Lower lobe of right lung (tissue), 2 donors: ENCODE measurements around the gene CATSPERD. TPM values are rescaled to one million over a fixed set of nuclear protein-coding genes. Genes with fewer than 3 reads are reported as not detected.

Experiments used
- ATAC-seq, 2 donors: fragments of 200-7000 bp; cut with Tn5 transposase; one replicate each; pipeline ENCODE4 v1.9.1; 2020 to 2022; ENCODE audit warnings: mild to moderate bottlenecking in 2 of 2, moderate library complexity in 2 of 2
- DNase-seq: peaks from one replicate; pipeline ENCODE4 v3.0.0-alpha.2; 2020
- H3K27ac ChIP-seq: fragments of 200-600 bp; one replicate; pipeline ENCODE4 v1.8.0; 2022
- H3K27me3 ChIP-seq: fragments of 200-600 bp; one replicate; pipeline ENCODE4 v1.8.0; 2022; ENCODE audit warnings: low read depth
- H3K36me3 ChIP-seq: fragments of 200-600 bp; one replicate; pipeline ENCODE4 v1.8.0; 2022; ENCODE audit warnings: mild to moderate bottlenecking
- H3K4me1 ChIP-seq: fragments of 200-600 bp; one replicate; pipeline ENCODE4 v1.8.0; 2022
- H3K4me3 ChIP-seq: fragments of 200-600 bp; one replicate; pipeline ENCODE4 v1.8.0; 2022; ENCODE audit warnings: mild to moderate bottlenecking
- H3K9me3 ChIP-seq: fragments of 200-600 bp; one replicate; pipeline ENCODE4 v1.8.0; 2022
- CTCF ChIP-seq: fragments of 200-600 bp; IDR thresholded peaks from one replicate; pipeline ENCODE4 v1.8.0; 2022; ENCODE audit warnings: antibody characterized with exemption, mild to moderate bottlenecking
- intact Hi-C: fragments of 100-400 bp; cut with DNase I; formaldehyde crosslinking; loops from one replicate; pipeline ENCODE4 v1.11.0; 2022
- long read RNA-seq: library from polyadenylated mRNA; unstranded; transcript quantifications from one replicate; pipeline ENCODE4 v2.0.0, GENCODE V29; 2021
- total RNA-seq: library from RNA; stranded (reverse); fragmentation: NEBNext Ultra II Directional; extraction: Animal tissue kit (Norgen Biotek cat#: 25700); gene quantifications from one replicate; pipeline ENCODE4 v1.2.1, GENCODE V29; 2021
- donor health status: DM: no; HTN: yes; CAD: no; lungs with severe emphysema.

Gene CATSPERD, protein sequence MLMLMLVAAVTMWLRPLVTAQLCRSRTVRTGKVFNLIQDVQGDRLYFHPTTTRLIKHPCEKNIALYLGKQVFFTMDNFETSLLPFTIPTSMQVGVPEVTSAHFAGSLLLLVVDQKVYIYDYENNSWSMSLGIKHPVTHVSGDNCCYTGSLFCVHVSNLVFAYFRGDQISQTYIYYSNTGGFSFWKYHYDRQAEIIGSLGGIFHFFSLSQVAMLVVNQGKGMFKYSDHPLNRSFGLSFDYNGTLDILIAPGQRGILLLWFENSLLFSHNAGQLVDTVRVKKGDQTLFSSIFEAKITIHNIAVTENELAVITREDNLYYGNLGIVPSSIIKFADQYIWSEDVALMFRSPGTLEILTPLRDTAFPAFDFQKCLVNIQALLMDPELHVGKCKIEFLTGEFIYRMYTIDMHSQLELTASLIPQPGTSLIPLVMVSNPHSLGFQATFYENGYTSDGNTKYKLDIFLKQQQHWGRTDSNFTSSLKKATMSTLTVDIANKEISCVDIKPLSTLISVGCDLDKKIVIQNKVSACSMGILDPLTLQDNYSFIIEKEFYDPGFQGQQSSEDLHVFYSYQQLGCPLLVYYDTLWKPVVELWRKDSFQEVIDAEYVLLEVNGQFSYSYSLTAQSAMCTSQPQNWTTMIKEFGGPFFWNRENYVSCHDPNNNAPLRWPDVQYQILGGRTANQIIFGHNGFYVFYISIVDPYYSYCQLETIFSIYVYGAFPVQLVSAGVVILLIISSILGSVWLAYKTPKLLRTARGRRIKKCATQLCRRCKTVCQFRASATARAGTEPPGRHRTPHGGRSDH
- 6.4 TPM for total RNA-seq
- long read RNA-seq, partial matches to known transcripts = 0 of 6 reads
- long read RNA-seq, other reads (novel, unspliced or antisense) = 2 of 6 reads

GRCh38 chr19:5719961-5720790 is at the start of gene CATSPERD, which contains the start of gene LONP1:
TSS of gene CATSPERD (plus strand) at chr19:5720637. CDS start at chr19:5720738, 101 bp downstream.
TSS of gene LONP1 (minus strand) at chr19:5720146. CDS start at chr19:5720132, 14 bp downstream.
- intact Hi-C loops = no loop called here
- DNase-seq = peak; percentile 99
- peak; percentile 98 to 99 for ATAC-seq
- Histone ChIP-seq H3K4me1 (peaks cover 22% of the 10 kb centered on the region), H3K36me3 (peaks cover 8% of the 10 kb centered on the region), H3K27ac (peak within 1 kb of the TSS; percentile 97), H3K4me3 (peak within 1 kb of the TSS; percentile 98), H3K27me3 (no peaks in the 10 kb centered on the region), H3K9me3 (no peaks in the 10 kb centered on the region)
- TF ChIP-seq CTCF = peak; percentile 88

DNA sequence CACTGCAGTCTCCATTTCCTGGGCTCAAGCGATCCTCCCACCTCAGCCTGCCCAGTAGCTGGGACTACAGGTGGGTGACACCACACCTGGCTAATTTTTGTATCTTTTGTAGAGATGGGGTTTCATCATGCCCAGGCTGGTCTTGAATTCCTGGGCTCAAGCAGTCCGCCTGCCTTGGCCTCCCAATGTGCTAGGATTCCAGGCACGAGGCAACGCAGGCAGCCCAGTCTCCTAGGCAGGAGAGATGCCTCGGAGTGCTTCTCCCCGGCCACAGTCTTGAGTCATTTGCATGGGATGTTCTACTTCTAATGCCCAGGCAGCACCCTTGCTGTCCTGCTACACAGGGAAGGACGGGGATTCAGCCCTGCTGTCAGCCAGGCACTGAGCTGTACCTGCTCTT is 48.8 kb upstream of the CATSPERD start:
- Histone ChIP-seq H3K9me3 (no peaks in the 10 kb centered on the region), H3K27ac (no peak overlapping the region), H3K36me3 (peaks cover 45% of the 10 kb centered on the region), H3K4me3 (no peak overlapping the region), H3K27me3 (no peaks in the 10 kb centered on the region), H3K4me1 (no peaks in the 10 kb centered on the region)
- no peak for ATAC-seq
- DNase-seq = no peak
- intact Hi-C loops = no loop called here
- no peak for TF ChIP-seq CTCF

DNA sequence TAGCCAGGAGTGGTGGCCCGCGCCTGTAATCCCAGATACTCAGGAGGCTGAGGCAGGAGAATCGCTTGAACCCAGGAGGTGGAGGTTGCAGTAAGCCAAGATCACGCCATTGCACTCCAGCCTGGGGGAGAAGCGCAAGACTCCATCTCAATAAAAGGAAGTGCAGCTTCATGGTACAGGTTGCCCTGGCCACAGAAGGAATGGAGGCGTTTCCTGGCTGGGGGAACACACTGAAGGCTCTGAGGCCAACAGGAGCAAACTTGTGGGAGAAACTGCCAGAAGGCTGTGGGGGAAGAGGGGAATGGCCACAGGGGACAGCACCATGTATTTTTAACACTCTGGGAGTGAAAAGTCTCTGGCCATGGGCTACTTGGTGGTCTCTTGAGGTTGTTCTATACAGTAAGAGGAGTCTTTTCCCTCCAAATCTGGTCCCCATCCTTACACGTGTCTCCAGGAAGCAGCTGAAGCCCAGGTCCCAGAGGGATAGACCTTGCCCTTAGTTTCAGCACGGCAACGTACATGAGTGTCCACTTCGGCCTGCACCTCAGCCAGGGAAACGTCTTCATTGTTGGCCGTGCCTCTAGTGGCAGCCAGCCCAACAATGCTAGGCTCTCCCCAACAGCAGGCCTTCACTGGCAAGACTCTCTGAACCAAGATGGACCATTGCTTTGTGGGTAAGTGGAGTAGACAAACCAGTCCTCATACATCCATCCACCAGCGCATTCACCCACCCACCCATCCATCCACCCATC is 47.6 kb upstream of the CATSPERD start:
- no peak for DNase-seq
- ATAC-seq = no peak

GRCh38 chr19:5673752-5674151 is 46.7 kb upstream of the CATSPERD start:
- Histone ChIP-seq H3K27ac (no peak overlapping the region), H3K4me1 (peaks cover under 1% of the 10 kb centered on the region), H3K27me3 (no peaks in the 10 kb centered on the region), H3K36me3 (peaks cover 40% of the 10 kb centered on the region), H3K9me3 (no peaks in the 10 kb centered on the region), H3K4me3 (no peak overlapping the region)
- DNase-seq (no peak), ATAC-seq (no peak)
- intact Hi-C loops = no loop called here
- TF ChIP-seq CTCF = no peak

More for the DNA sequence above, 47.6 kb upstream of the CATSPERD start:
- no peak overlapping the region for H3K4me3 ChIP-seq
- TF ChIP-seq CTCF = no peak
- no peak overlapping the region for H3K27ac ChIP-seq
- no peaks in the 10 kb centered on the region for H3K9me3 ChIP-seq
- H3K4me1 ChIP-seq = no peaks in the 10 kb centered on the region
- H3K36me3 ChIP-seq = peaks cover 40% of the 10 kb centered on the region
- intact Hi-C loops = no loop called here
- no peaks in the 10 kb centered on the region for H3K27me3 ChIP-seq
